Dendritic cell treated with granulocyte-macrophage colony-stimulating factor and Interleukin-4, amounts not matched to agents 40 ng/mL and 50 ng/mL, for 4 days (primary cell): Measurements from ENCODE around the gene GPRC5A.
A peak's percentile ranks its signal among the peaks of the same experiment; 100 is the strongest.
"Not testable (repeated sequence)": the region's sequence is repeated elsewhere in the genome, so short reads cannot be mapped to it uniquely, and the experiment has no call there.

Source experiments
- H3K27ac Mint-ChIP-seq: one replicate; pipeline ENCODE4 v1.8.0; 2022; ENCODE audit warnings: mild to moderate bottlenecking, mixed read lengths
- H3K27me3 Mint-ChIP-seq: one replicate; pipeline ENCODE4 v1.8.0; 2022; ENCODE audit warnings: mild to moderate bottlenecking, mixed read lengths
- H3K36me3 Mint-ChIP-seq: one replicate; pipeline ENCODE4 v1.8.0; 2022; ENCODE audit warnings: low read depth, mixed read lengths
- H3K4me1 Mint-ChIP-seq: one replicate; pipeline ENCODE4 v1.8.0; 2022; ENCODE audit warnings: low read depth, mixed read lengths
- H3K4me3 Mint-ChIP-seq: one replicate; pipeline ENCODE4 v1.8.0; 2022; ENCODE audit warnings: mild to moderate bottlenecking, moderate library complexity, mixed read lengths
- H3K9me3 Mint-ChIP-seq: one replicate; pipeline ENCODE4 v1.8.0; 2022; ENCODE audit warnings: mixed read lengths
- intact Hi-C: fragments of 100-400 bp; cut with micrococcal nuclease; formaldehyde crosslinking; loops from one replicate; pipeline ENCODE4 v1.15.0; 2022

The GPRC5A gene, protein sequence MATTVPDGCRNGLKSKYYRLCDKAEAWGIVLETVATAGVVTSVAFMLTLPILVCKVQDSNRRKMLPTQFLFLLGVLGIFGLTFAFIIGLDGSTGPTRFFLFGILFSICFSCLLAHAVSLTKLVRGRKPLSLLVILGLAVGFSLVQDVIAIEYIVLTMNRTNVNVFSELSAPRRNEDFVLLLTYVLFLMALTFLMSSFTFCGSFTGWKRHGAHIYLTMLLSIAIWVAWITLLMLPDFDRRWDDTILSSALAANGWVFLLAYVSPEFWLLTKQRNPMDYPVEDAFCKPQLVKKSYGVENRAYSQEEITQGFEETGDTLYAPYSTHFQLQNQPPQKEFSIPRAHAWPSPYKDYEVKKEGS

GRCh38 chr12:12891080-12891880, at the start of gene GPRC5A:
GPRC5A (plus strand) TSS chr12:12891562; CDS start chr12:12908250, 16,688 bp downstream.
- intact Hi-C loops, result no loop called here
- no peaks in the 10 kb centered on the region for H3K9me3 Mint-ChIP-seq
- no peaks in the 10 kb centered on the region for H3K36me3 Mint-ChIP-seq
- peak within 1 kb of the TSS; percentile 8 for H3K27ac Mint-ChIP-seq
- peaks cover 62% of the 10 kb centered on the region for H3K27me3 Mint-ChIP-seq
- peaks cover 15% of the 10 kb centered on the region for H3K4me1 Mint-ChIP-seq
- peak within 1 kb of the TSS; percentile 66 for H3K4me3 Mint-ChIP-seq

DNA sequence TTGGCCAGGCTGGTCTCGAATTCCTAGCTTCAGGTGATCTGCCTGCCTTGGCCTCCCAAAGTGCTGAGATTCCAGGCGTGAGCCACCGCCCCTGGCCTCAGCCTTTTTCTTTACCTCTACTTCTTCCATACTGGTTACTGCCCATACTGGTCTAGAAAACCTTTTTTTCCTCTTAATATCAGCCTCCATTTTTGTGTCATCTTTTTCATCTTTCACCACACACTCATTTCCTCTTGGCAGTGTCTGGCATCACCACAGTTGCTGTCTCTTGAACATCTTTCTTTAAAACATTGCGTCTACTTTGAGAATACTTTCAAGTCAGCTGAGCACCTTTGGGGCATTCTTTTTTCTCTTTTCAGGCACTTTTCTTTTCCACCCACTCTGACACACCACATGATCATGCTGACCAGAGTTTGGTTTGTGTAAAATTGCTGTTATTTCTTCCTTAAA, 45.5 kb upstream of the GPRC5A start:
- intact Hi-C loops, result no loop called here
- Mint-ChIP-seq H3K27ac (no peak overlapping the region), H3K4me1 (no peaks in the 10 kb centered on the region), H3K27me3 (no peaks in the 10 kb centered on the region), H3K4me3 (no peak overlapping the region), H3K9me3 (peaks cover under 1% of the 10 kb centered on the region), H3K36me3 (no peaks in the 10 kb centered on the region)

GRCh38 chr12:12846780-12847179, 44.6 kb upstream of the GPRC5A start:
- intact Hi-C loops, H3K4me3 Mint-ChIP-seq: not testable (repeated sequence)

GRCh38 chr12:12853435-12853834, 37.9 kb upstream of the GPRC5A start:
- Mint-ChIP-seq H3K4me3 (no peak overlapping the region), H3K9me3 (peaks cover 11% of the 10 kb centered on the region), H3K27me3 (no peaks in the 10 kb centered on the region), H3K27ac (no peak overlapping the region), H3K36me3 (no peaks in the 10 kb centered on the region), H3K4me1 (no peaks in the 10 kb centered on the region)
- intact Hi-C loops, result no loop called here

More at GRCh38 chr12:12846780-12847179, 44.6 kb upstream of the GPRC5A start:
- H3K27me3 Mint-ChIP-seq, H3K36me3 Mint-ChIP-seq, H3K27ac Mint-ChIP-seq, H3K4me1 Mint-ChIP-seq: not testable (repeated sequence)
- H3K9me3 Mint-ChIP-seq, result peaks cover 10% of the 10 kb centered on the region

GRCh38 chr12:12859690-12860089, 31.7 kb upstream of the GPRC5A start:
- Mint-ChIP-seq H3K27me3 (no peaks in the 10 kb centered on the region), H3K36me3 (no peaks in the 10 kb centered on the region), H3K4me1 (no peaks in the 10 kb centered on the region), H3K27ac (no peak overlapping the region), H3K9me3 (no peaks in the 10 kb centered on the region), H3K4me3 (no peak overlapping the region)
- intact Hi-C loops, result no loop called here

GRCh38 chr12:12864243-12864642, 27.1 kb upstream of the GPRC5A start:
- H3K27ac Mint-ChIP-seq, result no peak overlapping the region
- no peaks in the 10 kb centered on the region for H3K36me3 Mint-ChIP-seq
- H3K27me3 Mint-ChIP-seq, result no peaks in the 10 kb centered on the region
- H3K9me3 Mint-ChIP-seq, result no peaks in the 10 kb centered on the region
- no peak overlapping the region for H3K4me3 Mint-ChIP-seq
- intact Hi-C loops, result no loop called here
- H3K4me1 Mint-ChIP-seq, result no peaks in the 10 kb centered on the region

DNA sequence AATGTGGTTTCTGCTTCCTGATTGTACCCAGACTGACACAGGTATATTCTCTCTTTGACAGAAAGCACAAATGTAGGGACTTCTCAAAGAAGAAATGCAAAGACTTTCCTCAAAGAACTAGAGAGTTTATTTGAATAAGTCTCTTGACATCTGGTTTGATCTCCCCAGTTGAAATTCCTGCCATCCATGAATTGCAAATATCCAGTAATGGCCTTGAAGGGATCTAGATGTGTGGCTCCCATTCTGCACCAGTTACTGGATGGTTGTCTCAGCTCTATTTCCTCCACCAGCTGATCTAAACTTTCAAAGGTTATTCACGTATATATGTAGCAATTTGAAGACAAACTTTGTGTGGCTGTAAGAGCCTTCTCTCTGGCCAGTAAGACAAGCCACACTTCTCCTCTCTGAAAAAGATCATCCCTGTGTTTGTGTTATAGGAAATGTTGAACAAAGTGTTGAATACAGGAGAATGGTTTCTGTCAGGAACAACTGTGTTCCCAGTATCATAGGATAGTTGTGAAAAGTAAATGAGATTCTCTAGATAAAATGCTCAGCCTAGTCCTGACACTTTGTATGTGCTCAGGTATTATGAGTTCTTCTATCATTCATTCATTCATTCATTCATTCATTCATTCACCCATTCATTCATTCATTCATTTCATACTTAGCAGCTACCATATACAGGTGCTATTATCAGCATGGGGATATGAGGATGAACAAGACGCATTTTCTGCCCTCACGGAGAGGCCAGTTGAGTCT, 22.7 kb upstream of the GPRC5A start:
- Mint-ChIP-seq H3K36me3 (no peaks in the 10 kb centered on the region), H3K27me3 (no peaks in the 10 kb centered on the region), H3K4me1 (no peaks in the 10 kb centered on the region), H3K27ac (no peak overlapping the region), H3K4me3 (no peak overlapping the region), H3K9me3 (no peaks in the 10 kb centered on the region)
- intact Hi-C loops, result no loop called here

DNA sequence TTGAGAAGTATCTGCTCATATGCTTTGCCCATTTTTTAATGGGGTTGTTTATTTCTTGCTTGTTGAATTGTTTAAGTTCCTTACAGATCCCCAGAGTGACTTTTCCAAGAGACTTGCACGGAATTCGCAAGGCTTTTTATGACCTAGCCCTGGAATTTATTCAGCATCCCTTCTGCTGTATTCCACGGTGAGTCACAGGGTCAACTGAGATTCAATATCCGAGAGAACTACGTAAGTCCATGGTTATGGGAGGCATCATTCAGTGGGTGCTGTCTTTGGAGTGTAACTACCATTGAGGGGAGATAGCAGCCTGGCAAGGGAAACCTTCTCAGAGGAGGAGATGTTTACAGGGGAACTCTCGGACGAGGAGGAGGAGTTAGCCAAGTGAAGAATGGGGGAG, 20.9 kb upstream of the GPRC5A start:
- no peaks in the 10 kb centered on the region for H3K9me3 Mint-ChIP-seq
- peaks cover 6% of the 10 kb centered on the region for H3K4me1 Mint-ChIP-seq
- intact Hi-C loops, result no loop called here
- no peaks in the 10 kb centered on the region for H3K27me3 Mint-ChIP-seq
- no peak overlapping the region for H3K4me3 Mint-ChIP-seq
- H3K27ac Mint-ChIP-seq, result no peak overlapping the region
- H3K36me3 Mint-ChIP-seq, result no peaks in the 10 kb centered on the region

- no peaks in the 10 kb centered on the region for H3K27me3 Mint-ChIP-seq
- intact Hi-C loops, result no loop called here
- no peaks in the 10 kb centered on the region for H3K36me3 Mint-ChIP-seq
- no peaks in the 10 kb centered on the region for H3K9me3 Mint-ChIP-seq
- no peak overlapping the region for H3K27ac Mint-ChIP-seq
- H3K4me1 Mint-ChIP-seq, result peaks cover 6% of the 10 kb centered on the region
- no peak overlapping the region for H3K4me3 Mint-ChIP-seq
These were observed 19.7 kb upstream of the GPRC5A start for GRCh38 chr12:12871587-12872138.

DNA sequence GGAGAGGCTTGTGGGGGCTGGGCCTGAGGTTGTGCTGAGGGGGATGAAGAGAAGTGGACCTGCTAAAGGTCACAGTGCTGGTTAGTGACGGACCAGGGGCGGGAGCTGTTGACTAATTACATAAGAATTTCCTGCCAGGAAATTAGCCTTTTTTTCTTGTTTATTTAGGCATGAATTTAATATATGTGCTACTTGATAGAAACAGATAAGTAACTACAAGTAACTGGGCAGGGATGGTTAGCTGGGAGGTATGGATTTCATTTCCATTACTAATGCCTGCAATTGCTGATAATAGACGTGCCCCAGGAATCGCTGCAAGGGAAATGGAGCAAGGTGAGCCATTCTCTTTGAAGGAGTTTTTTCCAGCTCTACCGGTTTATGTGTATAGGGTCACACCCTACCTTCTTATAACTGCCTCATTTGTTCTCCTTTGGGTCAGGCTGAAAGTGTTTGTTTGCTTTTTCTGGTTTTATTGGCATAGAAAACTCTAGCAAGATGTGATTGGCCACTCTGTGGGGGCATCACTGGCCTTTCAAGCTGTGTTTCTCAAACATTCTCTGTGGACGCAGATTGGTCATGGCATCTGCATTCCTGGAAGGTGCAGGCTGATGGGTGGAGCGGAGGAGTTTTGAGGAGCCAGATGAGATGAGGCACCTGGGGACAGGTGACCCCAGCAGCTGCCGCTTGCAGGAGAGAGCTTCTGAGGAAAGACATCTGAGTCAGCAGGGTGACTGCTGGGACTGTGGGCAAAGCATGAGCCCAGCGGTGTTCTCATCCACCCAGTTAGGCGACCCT, 19.0 kb upstream of the GPRC5A start:
- no peak overlapping the region for H3K27ac Mint-ChIP-seq
- no peak overlapping the region for H3K4me3 Mint-ChIP-seq
- H3K9me3 Mint-ChIP-seq, result no peaks in the 10 kb centered on the region
- H3K27me3 Mint-ChIP-seq, result no peaks in the 10 kb centered on the region
- intact Hi-C loops, result no loop called here
- peaks cover 6% of the 10 kb centered on the region for H3K4me1 Mint-ChIP-seq
- H3K36me3 Mint-ChIP-seq, result no peaks in the 10 kb centered on the region

DNA sequence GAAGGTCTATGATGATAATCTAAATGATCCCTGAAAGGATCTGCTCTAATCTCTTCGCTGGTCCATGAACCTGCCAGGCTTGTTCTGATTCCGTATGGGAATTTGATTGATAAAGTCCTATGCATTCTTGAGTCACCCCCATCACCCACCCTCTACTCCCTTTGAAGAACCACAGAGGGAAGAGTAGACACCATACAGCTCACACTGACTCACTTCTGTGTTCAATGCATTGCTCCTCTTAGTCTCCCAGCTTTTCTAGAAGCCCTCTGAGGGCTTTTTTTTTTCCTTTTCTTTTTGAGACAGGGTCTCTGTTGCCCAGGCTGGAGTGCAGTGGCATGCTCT, 18.5 kb upstream of the GPRC5A start:
- Mint-ChIP-seq H3K27ac (no peak overlapping the region), H3K36me3 (no peaks in the 10 kb centered on the region), H3K27me3 (no peaks in the 10 kb centered on the region), H3K9me3 (no peaks in the 10 kb centered on the region), H3K4me3 (no peak overlapping the region), H3K4me1 (peaks cover 6% of the 10 kb centered on the region)
- intact Hi-C loops, result no loop called here

- intact Hi-C loops, result no loop called here
- H3K9me3 Mint-ChIP-seq, result no peaks in the 10 kb centered on the region
- no peaks in the 10 kb centered on the region for H3K27me3 Mint-ChIP-seq
- H3K36me3 Mint-ChIP-seq, result no peaks in the 10 kb centered on the region
- no peak overlapping the region for H3K4me3 Mint-ChIP-seq
- peaks cover 6% of the 10 kb centered on the region for H3K4me1 Mint-ChIP-seq
- no peak overlapping the region for H3K27ac Mint-ChIP-seq
These were observed 17.3 kb upstream of the GPRC5A start for GRCh38 chr12:12874029-12874428.

DNA sequence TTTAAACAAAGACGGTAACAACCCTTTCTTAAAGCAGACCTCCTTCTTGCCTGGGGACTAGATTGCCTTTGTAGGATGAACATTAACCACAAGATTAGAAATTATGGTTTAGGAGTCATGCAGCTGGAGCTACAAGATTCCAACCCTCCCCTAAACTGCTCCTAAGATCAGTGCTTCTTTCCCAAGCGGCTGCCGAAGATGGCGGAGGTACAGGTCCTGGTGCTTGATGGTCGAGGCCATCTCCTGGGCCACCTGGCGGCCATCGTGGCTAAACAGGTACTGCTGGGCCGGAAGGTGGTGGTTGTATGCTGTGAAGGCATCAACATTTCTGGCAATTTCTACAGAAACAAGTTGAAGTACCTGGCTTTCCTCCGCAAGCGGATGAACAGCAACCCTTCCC, 16.1 kb upstream of the GPRC5A start:
- H3K4me1 Mint-ChIP-seq, H3K27me3 Mint-ChIP-seq, H3K9me3 Mint-ChIP-seq, intact Hi-C loops, H3K4me3 Mint-ChIP-seq, H3K36me3 Mint-ChIP-seq, H3K27ac Mint-ChIP-seq: not testable (repeated sequence)
